Calu3 (cell line): ENCODE results near the gene SRGAP3. TPM values are rescaled to one million over a fixed set of nuclear protein-coding genes. Genes with fewer than 3 reads are reported as not detected.

Source experiments
- BruUV-seq: library from RNA; stranded (reverse); fragments of 400-500 nt; replicated peaks from 2 replicates; lab custom pipeline; 2021; lab: Mats Ljungman, UMichigan
- CTCF ChIA-PET: fragments of 300-600 bp; sonication (Branson Sonifier 250); formaldehyde crosslinking; loops from one replicate; lab custom pipeline; 2022; ENCODE audit warnings: antibody characterized with exemption; lab: Charles Lee
- DNase-seq: peaks from one replicate; pipeline ENCODE4 v3.0.0; 2022
- H3K27ac Mint-ChIP-seq: one replicate; pipeline ENCODE4 v1.8.0; 2022; ENCODE audit warnings: mixed read lengths; ENCODE audit not compliant: unreplicated experiment
- H3K27me3 Mint-ChIP-seq: one replicate; pipeline ENCODE4 v1.8.0; 2022; ENCODE audit warnings: mixed read lengths; ENCODE audit not compliant: unreplicated experiment
- H3K36me3 Mint-ChIP-seq: one replicate; pipeline ENCODE4 v1.8.0; 2022; ENCODE audit warnings: mild to moderate bottlenecking, moderate library complexity, mixed read lengths; ENCODE audit not compliant: insufficient read depth, unreplicated experiment
- H3K4me1 Mint-ChIP-seq: one replicate; pipeline ENCODE4 v1.8.0; 2022; ENCODE audit warnings: mild to moderate bottlenecking, low read depth, mixed read lengths; ENCODE audit not compliant: unreplicated experiment
- H3K4me3 Mint-ChIP-seq: one replicate; pipeline ENCODE4 v1.8.0; 2022; ENCODE audit warnings: mild to moderate bottlenecking, low read depth, moderate library complexity, mixed read lengths; ENCODE audit not compliant: unreplicated experiment
- H3K9me3 Mint-ChIP-seq: one replicate; pipeline ENCODE4 v1.8.0; 2022; ENCODE audit warnings: low read depth, mixed read lengths; ENCODE audit not compliant: unreplicated experiment
- intact Hi-C: fragments of 100-400 bp; cut with micrococcal nuclease; formaldehyde crosslinking; loops from one replicate; pipeline ENCODE4 v1.10.0; 2022; ENCODE audit not compliant: unreplicated experiment
- total RNA-seq: library from RNA; stranded (reverse); gene quantifications from 2 replicates; pipeline ENCODE4 v1.2.3, GENCODE V29; 2022
- TF ChIP-seq, protein P1 (sequence below): fragments of 200-600 bp; IDR thresholded peaks from one replicate; pipeline ENCODE4 v1.8.0; 2022; ENCODE audit warnings: antibody characterized with exemption; ENCODE audit not compliant: unreplicated experiment

The SRGAP3 gene
- total RNA-seq, 1 experiment from 2014 or later: 8.2 TPM

DNA sequence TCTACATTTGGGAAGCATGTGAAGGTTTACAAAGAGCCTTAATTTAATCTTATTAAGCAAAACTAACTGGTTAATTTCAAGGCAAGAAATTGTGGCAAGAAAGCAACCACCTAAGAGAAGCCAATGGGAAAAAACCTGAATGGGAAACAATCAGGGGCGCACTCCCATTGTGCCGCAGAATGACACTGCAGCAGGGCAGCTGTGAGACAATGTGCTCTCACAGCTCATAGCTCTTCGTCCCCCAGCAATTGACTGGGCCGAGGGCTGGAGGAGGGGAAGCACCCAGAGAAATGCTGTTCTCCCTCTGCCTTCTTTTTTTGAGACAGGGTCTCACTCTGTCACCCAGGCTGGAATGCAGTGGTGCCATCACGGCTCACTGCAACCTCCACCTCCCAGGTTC is 192.9 kb downstream of the SRGAP3 start:
- Mint-ChIP-seq H3K27me3 (no peaks in the 10 kb centered on the region), H3K4me3 (no peak overlapping the region), H3K27ac (no peak overlapping the region), H3K36me3 (no peaks in the 10 kb centered on the region), H3K9me3 (no peaks in the 10 kb centered on the region), H3K4me1 (no peaks in the 10 kb centered on the region)
- DNase-seq: no peak
- TF ChIP-seq, protein P1, sequence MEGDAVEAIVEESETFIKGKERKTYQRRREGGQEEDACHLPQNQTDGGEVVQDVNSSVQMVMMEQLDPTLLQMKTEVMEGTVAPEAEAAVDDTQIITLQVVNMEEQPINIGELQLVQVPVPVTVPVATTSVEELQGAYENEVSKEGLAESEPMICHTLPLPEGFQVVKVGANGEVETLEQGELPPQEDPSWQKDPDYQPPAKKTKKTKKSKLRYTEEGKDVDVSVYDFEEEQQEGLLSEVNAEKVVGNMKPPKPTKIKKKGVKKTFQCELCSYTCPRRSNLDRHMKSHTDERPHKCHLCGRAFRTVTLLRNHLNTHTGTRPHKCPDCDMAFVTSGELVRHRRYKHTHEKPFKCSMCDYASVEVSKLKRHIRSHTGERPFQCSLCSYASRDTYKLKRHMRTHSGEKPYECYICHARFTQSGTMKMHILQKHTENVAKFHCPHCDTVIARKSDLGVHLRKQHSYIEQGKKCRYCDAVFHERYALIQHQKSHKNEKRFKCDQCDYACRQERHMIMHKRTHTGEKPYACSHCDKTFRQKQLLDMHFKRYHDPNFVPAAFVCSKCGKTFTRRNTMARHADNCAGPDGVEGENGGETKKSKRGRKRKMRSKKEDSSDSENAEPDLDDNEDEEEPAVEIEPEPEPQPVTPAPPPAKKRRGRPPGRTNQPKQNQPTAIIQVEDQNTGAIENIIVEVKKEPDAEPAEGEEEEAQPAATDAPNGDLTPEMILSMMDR: no peak
- intact Hi-C loops: no loop called here
- no TSS peak for BruUV-seq
- CTCF ChIA-PET: no interaction called here

DNA sequence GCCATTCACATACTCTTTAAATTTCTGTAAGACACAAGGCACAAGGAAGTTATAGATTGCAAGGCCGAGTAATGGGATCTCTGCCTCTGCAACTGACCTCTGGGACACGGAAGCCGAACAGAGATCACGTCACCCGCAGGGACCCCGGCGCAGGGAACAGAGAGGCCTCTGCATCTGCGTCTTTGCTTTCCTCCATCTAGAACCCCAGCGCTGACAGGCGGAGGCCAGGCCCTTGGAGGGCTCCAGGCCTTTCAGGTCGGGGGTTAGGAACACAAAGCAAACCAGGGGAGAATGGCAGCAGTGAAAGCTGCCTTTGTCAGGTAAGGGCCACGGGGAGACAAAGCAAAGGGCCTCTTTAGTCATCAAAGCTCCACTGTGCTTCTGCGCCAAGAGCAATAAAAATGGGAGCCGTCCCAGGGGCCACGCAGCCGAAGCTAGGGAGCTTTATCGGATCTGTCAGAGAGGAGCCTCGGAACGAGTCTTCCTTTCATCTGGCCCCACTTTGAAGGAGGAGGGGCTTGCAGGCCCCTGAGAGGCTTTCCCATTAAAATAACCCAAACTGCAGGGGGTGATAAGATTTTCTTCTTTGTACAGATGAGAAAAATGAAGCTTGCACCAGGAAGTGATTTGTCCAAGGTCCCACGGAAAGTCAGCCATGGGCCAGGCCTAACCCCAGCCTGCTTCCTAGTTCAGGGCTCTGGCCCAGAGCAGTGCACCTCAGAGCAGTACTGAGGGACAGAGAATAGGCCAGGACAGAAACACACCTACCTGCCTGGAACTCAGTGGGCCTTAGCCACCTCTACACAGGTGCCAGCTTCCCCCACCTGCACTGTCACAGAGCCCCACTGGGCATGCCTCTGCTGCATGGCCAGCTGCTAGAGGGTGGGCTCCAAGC is 201.7 kb downstream of the SRGAP3 start:
- TF ChIP-seq, protein P1: no peak
- Mint-ChIP-seq H3K9me3 (no peaks in the 10 kb centered on the region), H3K27me3 (no peaks in the 10 kb centered on the region), H3K36me3 (no peaks in the 10 kb centered on the region), H3K27ac (no peak overlapping the region), H3K4me3 (no peak overlapping the region), H3K4me1 (no peaks in the 10 kb centered on the region)
- CTCF ChIA-PET: no interaction called here
- no TSS peak for BruUV-seq
- no peak for DNase-seq
- intact Hi-C loops: no loop called here

DNA sequence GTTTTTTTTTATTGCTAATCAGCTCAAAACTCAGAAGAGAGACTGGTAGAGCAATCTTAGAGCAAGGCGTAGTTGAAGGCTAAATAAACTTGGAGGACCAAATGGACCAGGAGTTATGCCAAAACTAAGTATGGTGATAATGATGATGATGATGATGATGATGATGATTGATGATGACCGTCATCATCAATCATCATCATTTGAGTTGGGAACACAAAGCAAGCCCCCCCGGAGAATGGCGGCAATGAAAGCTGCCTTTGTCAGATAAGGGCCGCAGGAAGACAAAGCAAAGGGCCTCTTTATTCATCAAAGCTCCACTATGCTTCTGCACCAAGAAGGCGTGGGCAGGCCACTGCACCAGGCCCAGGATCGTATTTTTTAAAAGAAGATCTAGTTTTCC is 204.1 kb downstream of the SRGAP3 start:
- Mint-ChIP-seq H3K27me3 (no peaks in the 10 kb centered on the region), H3K9me3 (no peaks in the 10 kb centered on the region), H3K4me3 (no peak overlapping the region), H3K27ac (no peak overlapping the region), H3K4me1 (no peaks in the 10 kb centered on the region), H3K36me3 (no peaks in the 10 kb centered on the region)
- no peak for DNase-seq
- intact Hi-C loops: no loop called here
- TF ChIP-seq, protein P1: no peak
- CTCF ChIA-PET: no interaction called here
- no TSS peak for BruUV-seq

DNA sequence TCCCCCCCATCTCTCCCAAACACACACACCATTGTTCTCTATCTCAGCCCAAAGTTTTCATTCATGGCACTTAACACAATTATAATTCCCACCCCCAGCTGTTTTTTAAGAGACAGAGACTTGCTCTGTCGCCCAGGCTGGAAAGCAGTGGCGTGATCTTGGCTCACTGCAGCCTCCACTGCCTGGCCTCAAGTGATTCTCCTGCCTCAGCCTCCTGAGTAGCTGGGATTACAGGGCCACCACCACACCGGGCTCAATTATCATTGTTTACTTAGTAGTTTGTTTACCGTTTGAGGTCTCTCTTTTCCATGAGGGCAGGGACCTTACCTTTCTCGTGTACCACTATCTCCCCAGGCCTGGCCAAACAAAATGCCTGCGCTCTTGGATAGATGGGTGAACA is 206.4 kb downstream of the SRGAP3 start:
- CTCF ChIA-PET: no interaction called here

More for the DNA sequence above, 206.4 kb downstream of the SRGAP3 start:
- Mint-ChIP-seq H3K27me3 (no peaks in the 10 kb centered on the region), H3K36me3 (no peaks in the 10 kb centered on the region), H3K27ac (no peak overlapping the region), H3K4me1 (no peaks in the 10 kb centered on the region), H3K4me3 (no peak overlapping the region), H3K9me3 (no peaks in the 10 kb centered on the region)
- intact Hi-C loops: no loop called here
- DNase-seq: no peak
- no TSS peak for BruUV-seq
- TF ChIP-seq, protein P1: no peak
